NCI-H1930 (cell line): ENCODE results near the gene DHRS13.
A peak's percentile ranks its signal among the peaks of the same experiment; 100 is the strongest.

Source experiments
- DNase-seq, 2 experiments: peaks; one replicate each; lab custom pipeline; 2025; lab: John Stamatoyannopoulos, UW

DHRS13 gene

GRCh38 chr17:28858801-28859355 lies 44.0 kb downstream of the DHRS13 start:
- no peak for DNase-seq

GRCh38 chr17:28857905-28858800 lies 44.7 kb downstream of the DHRS13 start:
- DNase-seq, result no peak

- DNase-seq, result no peak
Observed at GRCh38 chr17:28856028-28856574, 46.8 kb downstream of the DHRS13 start.

- DNase-seq, result no peak
Observed at GRCh38 chr17:28855336-28855679, 47.6 kb downstream of the DHRS13 start.

GRCh38 chr17:28854457-28855335 lies 48.2 kb downstream of the DHRS13 start, which contains the start of gene ERAL1:
Gene ERAL1 (plus strand): TSS chr17:28855016. CDS start chr17:28855035, 19 bp downstream.
- DNase-seq, result peak; percentile 65 to 82

- DNase-seq, result no peak
Observed at GRCh38 chr17:28853295-28853694, 49.6 kb downstream of the DHRS13 start.

- DNase-seq, result no peak
Observed at GRCh38 chr17:28849281-28849680, 53.6 kb downstream of the DHRS13 start.

- DNase-seq, result peak in 1 of 2 experiments; percentile 6
Observed at GRCh38 chr17:28848667-28849066, 54.2 kb downstream of the DHRS13 start.
